Immature natural killer cell (primary cell): ENCODE results near the gene SRD5A1. TPM values are rescaled to one million over a fixed set of nuclear protein-coding genes. Genes with fewer than 3 reads are reported as not detected.

Experiments
- DNase-seq, 3 donors: peaks; one replicate each; pipeline ENCODE4 v3.0.0; 2022; ENCODE audit warnings: mixed read lengths in 1 of 3
- H3K27ac Mint-ChIP-seq, 6 donors: one replicate each; pipeline ENCODE4 v1.8.0; 2020; ENCODE audit warnings: mixed read lengths in 6 of 6, mild to moderate bottlenecking in 5 of 6, inconsistent platforms in 4 of 6, moderate library complexity in 3 of 6
- H3K27me3 Mint-ChIP-seq, 3 donors: one replicate each; pipeline ENCODE4 v1.8.0; 2020 to 2021; ENCODE audit warnings: low read depth in 3 of 3, mild to moderate bottlenecking in 3 of 3, mixed read lengths in 3 of 3, moderate library complexity in 3 of 3, inconsistent platforms in 1 of 3
- H3K36me3 Mint-ChIP-seq, 3 donors: one replicate each; pipeline ENCODE4 v1.8.0; 2020; ENCODE audit warnings: mixed read lengths in 3 of 3, inconsistent platforms in 2 of 3, mild to moderate bottlenecking in 2 of 3
- H3K4me1 Mint-ChIP-seq, 2 donors: one replicate each; pipeline ENCODE4 v1.8.0; 2020; ENCODE audit warnings: inconsistent platforms in 2 of 2, mild to moderate bottlenecking in 2 of 2, mixed read lengths in 2 of 2, moderate library complexity in 1 of 2
- H3K4me3 Mint-ChIP-seq, 5 donors: one replicate each; pipeline ENCODE4 v1.8.0; 2020; ENCODE audit warnings: mild to moderate bottlenecking in 5 of 5, mixed read lengths in 5 of 5, inconsistent platforms in 3 of 5, moderate library complexity in 3 of 5
- H3K9me3 Mint-ChIP-seq, 6 donors: one replicate each; pipeline ENCODE4 v1.8.0; 2020; ENCODE audit warnings: mild to moderate bottlenecking in 6 of 6, mixed read lengths in 6 of 6, inconsistent platforms in 4 of 6, moderate library complexity in 3 of 6
- polyA plus RNA-seq, 3 donors: library from polyadenylated mRNA; unstranded; fragments of 300-500 nt; fragmentation: Illumina TruSeq; gene quantifications; one replicate each; pipeline ENCODE4 v1.2.3, GENCODE V29; 2021

Gene SRD5A1
- polyA plus RNA-seq, 3 donors from 2014 or later: 4.8 to 9.6 (median 9.3) TPM

DNA sequence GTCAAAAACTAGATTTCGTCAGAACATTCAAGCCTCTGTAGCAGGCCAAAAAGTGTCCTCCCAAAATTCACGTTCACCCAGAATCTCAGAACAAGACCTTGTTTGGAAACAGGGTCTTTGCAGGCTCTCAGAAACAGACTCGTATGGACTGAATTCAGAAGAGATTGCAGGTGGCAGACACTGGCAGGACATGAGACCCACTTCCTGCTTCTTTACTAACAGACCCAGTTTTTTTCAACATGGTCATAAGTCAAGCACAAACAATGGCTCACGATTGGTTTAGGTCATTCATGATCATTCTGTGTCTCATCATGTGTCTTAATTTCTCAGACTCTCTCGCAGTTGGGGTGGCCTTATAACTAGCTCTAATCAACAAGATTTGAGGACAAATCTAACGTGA is 74.6 kb downstream of the SRD5A1 start:
- no peak for DNase-seq
- Mint-ChIP-seq H3K27me3 (peaks cover 0 to 18% (median 11%) of the 10 kb centered on the region in 3 donors), H3K9me3 (no peaks in the 10 kb centered on the region), H3K4me3 (no peak overlapping the region), H3K4me1 (peaks cover 9 to 10% of the 10 kb centered on the region in 2 donors), H3K27ac (no peak overlapping the region), H3K36me3 (no peaks in the 10 kb centered on the region)

DNA sequence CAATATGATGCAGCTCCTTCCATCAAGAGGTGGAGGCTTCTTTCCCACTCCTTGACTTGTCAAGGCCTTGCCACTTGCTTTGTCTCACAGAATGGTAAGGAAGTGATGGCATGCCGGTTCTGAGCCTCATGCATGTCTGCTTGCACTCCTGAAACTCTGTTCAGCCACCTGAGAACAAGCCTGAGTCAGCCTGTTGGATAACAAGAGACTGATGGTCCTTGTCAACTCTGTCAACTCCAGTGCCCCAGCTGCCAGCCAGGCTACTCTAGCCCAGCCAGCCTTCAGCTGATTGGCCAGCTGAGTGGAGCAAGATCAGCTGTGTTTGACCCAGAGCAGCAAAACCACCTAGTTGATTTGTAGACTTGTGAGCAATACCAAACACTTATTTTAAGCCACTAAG is 75.6 kb downstream of the SRD5A1 start:
- Mint-ChIP-seq H3K27ac (no peak overlapping the region), H3K27me3 (peaks cover 2 to 22% (median 13%) of the 10 kb centered on the region in 3 donors), H3K4me1 (peaks cover 9 to 10% of the 10 kb centered on the region in 2 donors), H3K36me3 (no peaks in the 10 kb centered on the region), H3K4me3 (no peak overlapping the region), H3K9me3 (no peaks in the 10 kb centered on the region)
- DNase-seq: no peak

DNA sequence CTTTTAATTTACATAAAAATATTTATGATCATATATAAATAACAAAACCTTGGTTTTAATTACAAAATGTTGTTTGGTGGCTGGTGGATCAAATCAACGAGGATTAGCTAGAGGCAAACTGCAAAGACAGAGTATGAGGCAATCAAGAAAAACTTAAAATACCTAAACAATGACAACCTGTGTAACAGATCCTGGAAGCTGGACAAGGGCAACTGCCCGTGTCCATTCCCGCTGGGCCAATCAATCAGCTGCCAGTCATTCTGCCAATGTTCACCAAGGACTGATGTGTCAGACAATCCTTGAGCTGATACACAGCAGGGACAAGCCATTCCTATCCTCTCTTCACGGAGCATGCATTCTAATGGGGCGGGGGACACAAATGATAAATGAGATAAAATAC is 76.8 kb downstream of the SRD5A1 start:
- no peak for DNase-seq
- Mint-ChIP-seq H3K27me3 (peaks cover 2 to 25% (median 17%) of the 10 kb centered on the region in 3 donors), H3K9me3 (no peaks in the 10 kb centered on the region), H3K36me3 (no peaks in the 10 kb centered on the region), H3K27ac (peak overlapping the region in 1 of 6 donors; percentile 6), H3K4me1 (peaks cover 14 to 15% of the 10 kb centered on the region in 2 donors), H3K4me3 (peak overlapping the region in 1 of 5 donors; percentile 7)

DNA sequence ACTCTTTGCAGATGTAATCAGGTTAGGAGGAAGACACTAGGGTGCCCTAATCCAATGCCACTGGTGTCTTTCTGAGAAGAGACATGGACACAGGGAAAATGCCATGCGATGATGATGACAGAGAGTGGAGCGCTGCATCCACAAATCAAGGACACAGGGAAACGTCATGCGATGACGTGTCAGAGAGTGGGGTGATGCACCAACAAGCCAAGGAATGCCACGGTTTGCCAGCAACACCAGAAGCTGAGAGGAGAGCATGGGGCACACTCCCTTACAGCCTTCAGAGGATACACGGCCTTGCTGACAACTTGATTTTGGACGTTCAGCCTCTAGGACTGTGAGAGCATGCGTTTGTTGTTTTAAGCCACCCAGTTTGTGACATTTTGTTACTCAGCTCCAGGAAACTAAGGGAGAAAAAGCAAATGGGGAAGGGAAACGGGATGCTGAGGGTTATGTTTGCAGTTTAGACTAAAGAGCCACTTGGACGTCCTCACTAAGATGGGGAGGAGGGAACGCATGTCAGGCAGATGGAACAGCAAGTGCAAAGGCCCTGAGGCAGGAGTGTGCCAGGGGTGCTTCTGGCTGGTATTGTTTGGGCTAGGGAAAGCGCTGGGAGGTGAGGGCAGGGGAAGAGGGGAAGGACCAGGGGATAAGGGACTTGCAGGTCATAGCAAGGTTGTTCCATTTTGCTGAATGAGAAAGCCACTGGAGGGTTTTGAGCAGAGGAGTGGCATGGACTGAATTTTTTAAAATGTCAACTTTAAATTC is 77.5 kb downstream of the SRD5A1 start:
- Mint-ChIP-seq H3K27ac (peak overlapping the region in 2 of 6 donors; percentile 18 to 26), H3K36me3 (no peaks in the 10 kb centered on the region), H3K9me3 (no peaks in the 10 kb centered on the region), H3K4me3 (peak overlapping the region; percentile 28 to 91 (median 89)), H3K4me1 (peaks cover 21% of the 10 kb centered on the region in 2 donors), H3K27me3 (peaks cover 2 to 22% (median 18%) of the 10 kb centered on the region in 3 donors)
- DNase-seq: no peak

DNA sequence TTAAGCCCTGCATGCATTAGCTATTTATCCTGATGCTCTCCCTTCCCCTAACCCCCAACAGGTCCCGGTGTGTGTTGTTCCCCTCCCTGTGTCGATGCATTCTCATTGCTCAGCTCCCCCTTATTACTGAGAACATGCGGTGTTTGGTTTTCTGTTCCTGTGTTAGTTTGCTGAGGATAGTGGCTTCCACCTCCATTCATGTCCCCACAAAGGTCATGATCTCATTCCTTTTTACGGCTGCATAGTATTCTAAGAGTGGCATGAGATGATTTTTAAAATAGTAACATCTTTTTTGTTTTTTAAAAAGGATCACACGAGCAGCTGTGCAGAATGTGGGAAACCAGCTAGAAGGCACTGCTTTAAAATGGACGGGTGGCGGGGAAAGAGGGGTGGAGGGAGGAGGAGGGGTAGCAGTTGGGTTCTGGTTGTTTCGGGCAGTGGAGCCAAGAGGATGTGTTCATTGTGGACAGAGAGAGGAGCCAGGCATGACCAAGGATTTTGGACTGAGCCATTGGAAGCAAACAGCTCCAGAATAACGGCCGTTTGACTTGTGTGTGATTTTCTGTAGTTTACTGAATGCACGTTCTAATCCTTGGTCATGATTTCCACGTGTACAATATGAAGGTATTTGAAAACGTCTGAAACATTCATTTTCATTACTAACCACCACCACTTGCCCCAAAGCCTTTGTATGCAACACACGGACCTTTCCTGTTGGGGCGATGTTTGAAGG is 78.3 kb downstream of the SRD5A1 start:
- H3K36me3 Mint-ChIP-seq: no peaks in the 10 kb centered on the region
- peaks cover 29 to 30% of the 10 kb centered on the region in 2 donors for H3K4me1 Mint-ChIP-seq
- peak overlapping the region; percentile 87 to 96 (median 93) for H3K27ac Mint-ChIP-seq
- H3K4me3 Mint-ChIP-seq: peak overlapping the region; percentile 83 to 91 (median 90)
- DNase-seq: no peak
- H3K27me3 Mint-ChIP-seq: peaks cover 2 to 24% (median 18%) of the 10 kb centered on the region in 3 donors
- no peaks in the 10 kb centered on the region for H3K9me3 Mint-ChIP-seq

DNA sequence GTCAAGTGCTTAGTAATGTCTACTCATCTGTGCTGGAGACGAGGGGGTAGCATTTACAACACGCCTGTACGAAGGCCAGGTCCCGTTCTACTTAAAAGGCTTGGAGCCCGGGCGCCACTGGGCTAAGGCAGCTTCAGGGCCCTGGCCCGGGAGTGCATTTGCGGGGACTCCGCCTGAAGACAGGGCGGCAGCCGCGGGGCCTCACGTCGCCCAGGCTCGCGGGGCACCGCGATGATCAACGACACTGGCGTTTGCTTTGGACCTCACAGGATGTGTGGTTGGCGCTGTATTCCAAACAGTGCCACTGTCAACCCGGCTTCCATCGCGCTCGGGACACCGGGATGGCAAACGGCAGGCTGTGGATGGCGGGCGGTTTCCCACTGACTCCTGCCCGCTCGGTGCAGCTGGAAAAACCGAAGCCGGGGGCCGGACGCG is 78.9 kb downstream of the SRD5A1 start:
- peaks cover 35 to 36% of the 10 kb centered on the region in 2 donors for H3K4me1 Mint-ChIP-seq
- peak overlapping the region; percentile 83 to 91 (median 90) for H3K4me3 Mint-ChIP-seq
- peak overlapping the region; percentile 87 to 96 (median 93) for H3K27ac Mint-ChIP-seq
- DNase-seq: peak; percentile 52 to 63 (median 59)
- H3K27me3 Mint-ChIP-seq: peaks cover 2 to 24% (median 19%) of the 10 kb centered on the region in 3 donors
- H3K9me3 Mint-ChIP-seq: no peaks in the 10 kb centered on the region
- H3K36me3 Mint-ChIP-seq: no peaks in the 10 kb centered on the region

DNA sequence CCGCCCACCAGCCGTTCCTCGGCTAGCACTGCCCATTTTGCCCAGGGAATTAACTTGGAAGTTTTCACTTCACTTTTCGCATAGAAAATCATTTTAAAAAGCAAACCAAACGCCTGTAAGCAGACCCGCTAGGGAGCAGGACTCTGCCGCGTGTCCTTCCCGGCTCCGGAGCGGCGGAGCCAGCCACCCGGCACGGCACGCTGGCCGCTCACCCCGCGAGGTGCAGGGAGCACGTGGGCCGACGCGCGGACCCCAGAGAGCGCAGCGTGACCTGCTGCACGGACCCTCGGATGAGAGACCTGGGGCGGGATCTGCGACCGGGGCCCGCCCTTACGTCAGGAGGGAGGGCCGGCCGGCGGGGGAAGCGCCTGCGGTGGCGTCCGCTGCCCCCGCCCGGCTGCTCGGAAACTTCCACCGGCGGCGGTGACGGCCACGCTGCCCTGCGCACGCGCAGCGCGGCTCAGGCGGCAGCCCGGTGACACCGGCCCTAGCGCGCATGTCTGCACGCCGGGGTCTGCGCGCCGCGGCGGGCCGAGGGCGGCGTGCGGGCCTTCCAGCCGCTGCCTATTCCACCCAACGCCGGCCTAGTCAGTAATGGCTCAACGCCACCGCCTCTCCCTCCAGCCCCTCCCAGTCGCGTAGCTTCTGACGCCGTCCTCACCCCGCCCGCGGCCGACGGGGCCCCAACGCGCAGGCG is 79.5 kb downstream of the SRD5A1 start:
- no peaks in the 10 kb centered on the region for H3K9me3 Mint-ChIP-seq
- H3K36me3 Mint-ChIP-seq: no peaks in the 10 kb centered on the region
- peaks cover 4 to 24% (median 19%) of the 10 kb centered on the region in 3 donors for H3K27me3 Mint-ChIP-seq
- peak overlapping the region; percentile 87 to 96 (median 94) for H3K27ac Mint-ChIP-seq
- H3K4me3 Mint-ChIP-seq: peak overlapping the region; percentile 83 to 91 (median 90)
- peaks cover 40 to 41% of the 10 kb centered on the region in 2 donors for H3K4me1 Mint-ChIP-seq
- DNase-seq: peak; percentile 98 to 99 (median 99)

DNA sequence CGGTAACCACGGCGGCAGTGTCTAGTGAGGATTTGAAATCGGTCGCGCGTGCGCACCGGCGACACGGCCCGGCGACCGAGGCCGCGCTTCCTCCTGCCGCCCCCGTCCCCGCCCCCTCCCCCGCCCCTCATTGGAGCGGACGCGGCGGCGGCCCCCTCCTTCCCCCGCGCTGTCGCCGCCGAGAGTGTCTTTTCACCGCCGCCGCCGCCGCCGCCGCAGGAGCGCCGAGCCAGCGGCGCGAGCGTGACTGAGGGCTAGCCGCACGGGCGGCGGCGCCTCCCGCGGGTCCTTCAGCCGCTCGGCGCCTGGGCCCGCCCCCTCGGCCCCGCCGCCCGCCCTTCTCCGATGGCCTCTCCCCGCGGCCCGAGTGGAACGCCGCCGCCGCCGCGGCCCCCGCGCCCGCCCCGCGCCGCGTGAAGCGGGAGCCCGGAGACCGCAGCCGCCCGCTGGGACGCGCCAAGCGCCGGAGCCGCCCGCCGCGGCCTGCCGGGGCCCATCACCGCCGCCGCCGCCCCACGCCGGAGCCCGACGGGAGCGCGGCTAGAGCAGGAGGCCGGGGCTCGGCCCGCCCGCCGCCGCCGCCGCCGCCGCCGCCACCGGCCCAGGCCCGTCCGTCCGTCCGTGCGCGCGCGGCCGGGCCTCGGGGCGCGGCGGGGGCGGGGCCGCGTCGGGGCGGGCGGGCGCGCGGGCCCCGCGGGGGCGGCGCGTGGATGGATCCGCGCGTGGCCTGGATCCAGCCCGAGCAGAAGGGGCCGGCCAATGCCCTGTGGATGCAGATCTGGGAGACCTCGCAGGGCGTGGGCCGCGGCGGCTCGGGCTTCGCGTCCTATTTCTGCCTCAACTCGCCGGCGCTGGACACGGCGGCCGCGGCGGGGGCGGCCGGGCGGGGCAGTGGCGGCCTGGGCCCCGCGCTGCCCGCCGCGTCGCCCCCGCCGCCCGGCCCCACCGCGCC is 80.3 kb downstream of the SRD5A1 start, which contains the start of gene TENT4A:
Gene TENT4A, plus strand, starts transcription at position 159 of the 952 bp plus-strand sequence. Its CDS starts 552 bp downstream, at position 711.
- no peak for DNase-seq
- peaks cover 49 to 50% of the 10 kb centered on the region in 2 donors for H3K4me1 Mint-ChIP-seq

DNA sequence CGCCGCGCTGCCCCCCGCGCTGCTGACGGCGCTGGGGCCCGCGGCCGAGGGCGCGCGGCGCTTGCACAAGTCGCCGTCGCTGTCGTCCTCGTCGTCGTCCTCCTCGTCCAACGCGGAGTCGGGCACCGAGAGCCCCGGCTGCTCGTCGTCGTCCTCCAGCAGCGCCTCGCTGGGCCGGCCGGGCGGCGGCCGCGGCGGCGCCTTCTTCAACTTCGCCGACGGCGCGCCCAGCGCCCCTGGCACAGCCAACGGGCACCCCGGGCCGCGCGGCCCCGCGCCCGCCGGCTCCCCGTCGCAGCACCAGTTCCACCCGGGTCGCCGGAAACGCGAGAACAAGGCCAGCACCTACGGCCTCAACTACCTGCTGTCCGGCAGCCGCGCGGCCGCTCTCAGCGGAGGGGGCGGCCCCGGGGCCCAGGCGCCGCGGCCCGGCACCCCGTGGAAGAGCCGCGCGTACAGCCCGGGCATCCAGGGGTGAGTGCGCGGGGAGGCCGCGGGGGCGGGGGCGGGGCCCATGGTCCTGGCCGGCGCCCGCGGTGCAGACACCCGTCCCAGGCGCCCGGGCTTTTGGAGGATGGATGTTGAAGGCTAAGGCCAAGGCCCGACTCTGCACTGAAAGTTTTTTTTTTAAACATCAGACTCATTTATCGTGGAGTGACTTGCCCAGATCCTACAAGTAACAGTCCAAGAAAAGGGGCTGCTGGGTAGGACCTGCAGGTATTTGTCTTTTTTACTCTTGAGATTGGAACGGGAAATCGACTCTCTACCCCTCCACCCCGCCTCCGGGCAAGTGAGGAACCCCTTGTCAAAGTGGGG is 81.2 kb downstream of the SRD5A1 start:
- peaks cover 53 to 57% of the 10 kb centered on the region in 2 donors for H3K4me1 Mint-ChIP-seq
- no peaks in the 10 kb centered on the region for H3K36me3 Mint-ChIP-seq
- DNase-seq: peak; percentile 21 to 32 (median 26)

More for the DNA sequence above, 80.3 kb downstream of the SRD5A1 start, which contains the start of gene TENT4A:
- H3K9me3 Mint-ChIP-seq: no peaks in the 10 kb centered on the region
- H3K27ac Mint-ChIP-seq: peak within 1 kb of the TSS; percentile 87 to 96 (median 94)
- H3K4me3 Mint-ChIP-seq: peak within 1 kb of the TSS; percentile 83 to 91 (median 90)
- H3K27me3 Mint-ChIP-seq: peaks cover 4 to 26% (median 19%) of the 10 kb centered on the region in 3 donors
- no peaks in the 10 kb centered on the region for H3K36me3 Mint-ChIP-seq

DNA sequence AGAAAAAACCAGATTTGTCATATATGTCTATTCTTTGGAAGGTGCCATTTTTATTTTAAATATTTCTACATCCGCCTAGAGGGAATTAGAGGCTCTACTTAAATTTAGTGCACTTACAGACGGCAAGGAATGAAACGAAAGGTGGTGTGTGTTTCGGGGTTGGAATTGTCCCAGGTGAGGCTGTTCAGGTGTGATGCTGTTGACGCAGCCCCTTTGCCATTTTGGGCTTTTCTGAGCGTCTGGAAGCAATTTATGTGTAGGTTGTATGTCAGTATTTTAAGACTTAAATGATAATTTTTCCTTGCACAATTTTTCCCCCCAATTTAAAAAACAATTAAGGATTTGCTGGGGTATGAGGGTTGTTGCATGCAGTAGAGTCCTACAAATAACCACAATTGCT is 82.0 kb downstream of the SRD5A1 start:
- Mint-ChIP-seq H3K9me3 (no peaks in the 10 kb centered on the region), H3K27me3 (peaks cover 4 to 27% (median 19%) of the 10 kb centered on the region in 3 donors), H3K4me3 (peak overlapping the region; percentile 85 to 87 (median 85)), H3K27ac (peak overlapping the region in 4 of 6 donors; percentile 59 to 84 (median 77)), H3K36me3 (no peaks in the 10 kb centered on the region), H3K4me1 (peaks cover 56 to 66% of the 10 kb centered on the region in 2 donors)
- DNase-seq: no peak

More for the DNA sequence above, 81.2 kb downstream of the SRD5A1 start:
- peak overlapping the region; percentile 85 to 87 (median 85) for H3K4me3 Mint-ChIP-seq
- no peaks in the 10 kb centered on the region for H3K9me3 Mint-ChIP-seq
- peak overlapping the region; percentile 59 to 84 (median 77) for H3K27ac Mint-ChIP-seq
- peaks cover 4 to 27% (median 19%) of the 10 kb centered on the region in 3 donors for H3K27me3 Mint-ChIP-seq

DNA sequence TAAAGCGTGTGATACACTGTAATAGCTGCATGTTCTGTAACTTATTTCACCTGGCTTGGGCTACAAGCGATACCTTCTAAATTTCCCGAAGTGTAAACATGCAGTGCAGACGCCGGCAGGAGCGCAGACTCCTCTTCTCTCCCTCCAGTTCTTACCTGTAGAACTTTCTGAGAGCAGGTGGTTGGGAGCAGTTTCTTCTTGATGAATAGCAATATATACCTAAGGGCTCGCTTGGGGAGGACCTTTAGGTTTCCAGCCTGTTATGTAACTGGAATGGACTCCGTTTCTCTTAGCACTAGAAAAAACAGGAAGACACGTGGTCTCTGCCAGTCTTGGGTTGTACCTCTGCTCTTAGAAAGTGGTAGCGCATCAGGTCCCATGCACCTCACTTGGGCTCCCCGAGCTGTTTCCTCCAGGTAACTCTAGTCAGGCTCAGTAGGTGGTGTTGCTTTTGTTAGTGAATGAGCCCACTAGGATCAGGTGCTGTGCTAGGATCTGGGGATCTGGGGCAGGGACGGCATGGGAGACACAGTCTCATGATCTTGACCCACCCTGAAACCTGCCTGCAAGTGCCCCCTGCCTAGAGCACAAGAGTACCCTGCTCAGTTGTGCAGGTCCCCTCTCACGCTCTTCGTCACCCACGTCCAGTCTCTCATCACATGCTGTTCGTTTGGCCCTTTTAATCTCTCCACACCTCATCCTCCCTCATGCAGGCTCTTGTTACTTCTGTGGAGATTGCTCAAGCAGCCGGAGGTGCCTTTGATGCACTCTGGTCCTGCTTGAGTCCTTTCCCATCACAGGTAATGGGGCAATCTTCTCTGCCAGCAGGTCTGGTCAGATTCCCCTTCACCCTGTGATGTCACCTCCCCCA is 82.8 kb downstream of the SRD5A1 start:
- no peaks in the 10 kb centered on the region for H3K36me3 Mint-ChIP-seq
- H3K27ac Mint-ChIP-seq: peak overlapping the region; percentile 26 to 75 (median 60)
- H3K9me3 Mint-ChIP-seq: no peaks in the 10 kb centered on the region
- peaks cover 4 to 27% (median 19%) of the 10 kb centered on the region in 3 donors for H3K27me3 Mint-ChIP-seq
- peak overlapping the region; percentile 85 to 87 (median 85) for H3K4me3 Mint-ChIP-seq
- H3K4me1 Mint-ChIP-seq: peaks cover 57 to 72% of the 10 kb centered on the region in 2 donors
- DNase-seq: no peak
